ENCODE results near the gene C3orf70.
"Not testable (repeated sequence)": the region's sequence is repeated elsewhere in the genome, so short reads cannot be mapped to it uniquely, and the experiment has no call there.

The C3orf70 gene

DNA sequence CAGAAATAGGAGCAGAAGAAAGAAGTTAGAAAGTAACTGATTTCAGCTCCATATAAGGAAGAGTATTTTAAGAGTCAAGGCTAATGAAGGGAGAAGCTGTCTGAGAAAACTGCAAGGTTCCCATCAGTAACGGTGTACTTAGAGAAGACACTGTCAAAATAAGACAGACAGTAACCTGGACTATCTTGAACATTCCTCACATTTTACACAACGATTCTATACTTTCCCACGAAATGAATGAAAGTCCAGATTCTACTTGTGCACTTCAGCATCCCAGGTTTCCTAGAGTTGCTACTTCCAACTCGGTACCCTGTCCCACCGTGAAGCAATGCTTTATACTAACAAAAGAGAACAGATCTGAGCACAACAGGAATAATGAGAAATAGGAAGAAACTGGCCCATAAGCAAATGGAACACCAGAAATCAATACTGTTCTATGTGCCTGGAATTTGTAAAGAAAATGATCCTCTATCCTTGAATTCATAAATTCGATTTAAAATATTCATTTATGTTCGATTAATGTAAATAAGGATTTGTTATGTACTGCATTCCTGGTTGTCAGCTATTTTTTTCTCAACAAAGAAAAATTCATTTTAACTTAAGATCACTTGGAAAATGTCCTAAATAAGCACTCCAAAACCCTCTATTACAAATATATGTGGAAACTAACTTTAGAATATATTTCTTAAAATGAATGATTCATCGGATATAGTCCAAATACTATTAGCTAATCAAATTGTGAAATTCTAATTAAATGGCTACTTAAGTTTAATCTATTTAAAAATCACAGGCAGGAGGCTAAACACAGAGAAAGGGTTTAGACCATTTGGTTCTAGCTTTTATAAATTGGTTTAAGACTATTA is 1.5 kb downstream of the C3orf70 start:
- DNase-seq (no peak), ATAC-seq (no peak)

DNA sequence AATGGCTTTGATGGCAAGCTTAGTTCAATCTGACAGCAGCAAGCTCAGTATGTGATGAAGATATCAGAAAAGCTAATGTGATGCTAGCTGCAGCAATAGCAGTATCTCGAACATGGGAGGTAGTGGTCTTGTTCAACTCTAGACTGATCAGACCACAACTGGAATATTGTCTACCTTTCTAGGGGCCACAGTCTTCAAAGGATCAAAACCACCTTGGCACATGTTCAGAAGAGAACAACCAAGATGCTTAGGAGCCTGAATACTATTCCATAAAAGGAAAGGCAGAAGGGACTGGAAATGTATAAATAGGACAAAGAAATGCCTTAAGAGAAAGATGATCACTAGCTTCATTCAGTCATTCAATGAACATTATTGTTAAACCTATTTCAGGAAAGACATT is 2.3 kb downstream of the C3orf70 start:
- ATAC-seq: no peak
- no peak for DNase-seq

DNA sequence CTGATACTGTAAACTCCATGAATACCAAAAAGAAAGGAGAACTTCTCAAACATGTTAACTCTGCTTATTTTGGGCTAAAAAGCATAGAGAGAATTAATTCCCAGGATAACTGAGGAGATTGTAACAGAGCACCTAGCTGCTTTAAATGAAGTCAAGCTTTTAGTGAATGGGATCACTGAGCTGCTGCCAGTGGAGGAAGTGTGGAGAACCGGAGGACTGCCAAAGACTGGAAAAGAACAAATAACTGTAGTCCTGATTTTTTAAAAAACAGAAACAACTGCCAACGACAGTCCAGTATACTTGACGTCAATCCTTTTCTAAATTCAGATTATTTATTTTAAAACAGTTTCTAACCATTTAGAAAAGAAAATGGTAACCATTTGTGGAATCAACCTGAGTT is 3.3 kb downstream of the C3orf70 start:
- DNase-seq (no peak), ATAC-seq (no peak)

DNA sequence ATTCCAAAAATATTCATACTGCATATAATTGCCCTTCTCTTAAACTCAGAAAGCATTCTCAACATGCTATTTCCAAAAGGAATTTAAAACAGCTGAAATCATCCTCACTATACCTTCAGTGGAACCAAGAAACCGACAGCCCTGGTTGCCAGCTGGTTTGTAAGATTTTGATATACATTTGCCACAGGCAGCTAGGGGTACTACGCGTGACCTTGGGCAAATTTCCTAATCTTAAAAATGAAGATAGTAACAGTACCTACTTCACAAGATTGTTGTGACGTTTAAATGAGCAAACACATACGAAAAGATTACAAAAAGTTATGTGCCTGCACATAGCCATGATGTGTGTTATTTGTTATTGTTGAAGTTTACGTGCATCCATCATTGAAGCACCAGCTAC is 7.3 kb downstream of the C3orf70 start:
- DNase-seq: no peak
- no peak for ATAC-seq

DNA sequence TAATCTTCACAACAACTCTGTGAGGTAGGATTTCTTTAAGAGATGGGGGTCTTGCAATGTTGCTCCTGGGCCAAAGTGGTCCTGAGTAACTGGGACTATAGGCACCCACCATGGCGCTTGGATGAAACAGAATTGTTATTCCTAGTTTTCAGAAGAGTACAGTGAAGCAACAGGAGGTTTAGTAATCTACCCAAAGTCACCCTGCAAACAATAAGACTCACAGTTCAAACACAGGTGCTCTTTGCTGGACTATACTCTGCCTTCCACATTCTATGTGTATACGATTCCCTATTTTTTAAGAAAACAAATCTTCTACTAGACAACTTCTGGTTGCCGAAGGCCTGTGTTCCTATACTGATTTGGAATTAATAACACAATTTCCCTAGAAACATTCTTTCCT is 8.1 kb downstream of the C3orf70 start:
- no peak for DNase-seq
- no peak for ATAC-seq

DNA sequence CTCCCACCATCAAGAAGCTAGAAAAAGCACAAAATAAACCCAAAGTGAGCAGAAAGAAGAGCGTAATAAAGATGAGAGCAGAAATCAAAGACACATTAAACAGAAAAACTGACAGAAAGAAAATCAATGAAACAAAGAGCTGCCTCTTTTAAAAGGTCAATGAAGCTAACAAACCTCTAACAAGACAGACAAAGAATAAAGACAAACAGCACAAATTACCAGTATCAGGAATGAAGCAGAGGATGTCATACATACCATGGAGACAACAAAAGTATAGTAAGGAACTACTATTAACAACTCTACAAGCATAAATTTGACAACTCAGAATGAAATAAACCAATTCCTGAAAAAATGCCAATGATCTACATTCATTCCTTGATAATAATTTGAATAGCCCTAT is 15.0 kb downstream of the C3orf70 start:
- ATAC-seq (no peak), DNase-seq (no peak)

DNA sequence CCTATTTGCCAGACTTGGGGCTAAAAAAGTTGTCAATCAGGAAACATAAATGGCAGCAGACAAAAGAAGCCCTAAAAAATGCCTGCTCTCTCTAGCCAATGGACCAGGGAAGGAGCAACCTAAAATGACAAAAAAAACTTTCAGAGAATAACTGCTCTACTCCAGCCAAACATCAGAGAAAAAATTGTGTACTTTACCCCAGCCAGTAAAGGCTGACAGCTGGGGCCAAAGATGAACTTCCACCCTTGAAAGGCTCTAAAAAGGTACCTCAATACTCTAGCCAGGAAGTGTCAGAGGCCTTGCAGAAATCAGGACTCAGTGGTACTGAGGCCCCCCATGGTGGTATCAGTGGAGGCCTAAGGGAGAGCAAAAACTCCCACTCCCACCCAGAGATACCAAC is 18.4 kb downstream of the C3orf70 start:
- no peak for DNase-seq
- ATAC-seq: no peak

DNA sequence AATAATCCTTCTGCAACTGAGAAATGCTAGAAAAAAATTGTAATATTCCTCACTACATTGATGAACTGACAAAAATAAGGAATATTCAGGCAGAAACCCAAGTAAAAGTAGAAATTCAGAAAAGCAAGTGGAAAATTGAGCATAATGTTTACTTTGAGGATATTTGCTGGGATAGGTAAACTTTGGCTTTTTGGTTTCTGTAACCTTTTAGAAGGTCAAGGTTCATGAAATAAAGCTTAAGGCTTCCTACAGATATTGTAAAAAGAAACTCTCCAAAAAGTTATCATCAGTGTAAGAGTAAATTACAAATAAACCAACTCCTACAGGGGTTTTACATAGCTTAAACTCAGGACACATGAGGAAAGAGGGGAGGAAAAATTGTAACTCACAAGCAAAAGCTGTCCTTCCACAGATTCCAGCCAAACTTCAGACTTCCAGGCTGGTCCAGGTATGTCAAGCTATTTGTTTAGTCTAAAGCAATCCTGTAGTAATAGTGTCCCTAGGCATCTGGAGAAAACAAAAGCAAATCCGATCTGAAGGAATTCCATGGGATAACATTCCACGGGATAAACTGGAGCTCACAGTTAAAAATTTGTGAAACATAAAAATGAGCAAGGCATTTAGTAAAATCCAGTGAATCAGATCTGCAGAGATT is 21.1 kb downstream of the C3orf70 start:
- no peak for DNase-seq
- no peak for ATAC-seq

DNA sequence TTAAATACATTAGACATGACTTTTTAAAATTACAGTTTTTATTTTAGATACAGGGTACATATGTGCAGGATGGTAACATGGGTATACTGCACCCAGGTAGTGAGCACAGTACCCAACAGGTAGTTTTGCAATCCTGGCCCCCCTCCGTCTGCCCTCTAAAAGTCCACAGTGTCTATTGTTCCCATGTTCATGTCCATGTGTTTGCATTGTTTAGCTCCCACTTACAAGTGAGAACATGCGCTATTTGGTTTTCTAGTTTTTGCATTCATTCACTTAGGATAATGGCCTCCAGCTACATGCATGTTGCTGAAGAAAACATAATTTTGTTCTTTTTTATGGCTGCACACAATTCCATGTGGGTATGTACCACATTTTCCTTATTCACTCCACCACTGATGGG is 23.8 kb downstream of the C3orf70 start:
- no peak for ATAC-seq
- no peak for DNase-seq

DNA sequence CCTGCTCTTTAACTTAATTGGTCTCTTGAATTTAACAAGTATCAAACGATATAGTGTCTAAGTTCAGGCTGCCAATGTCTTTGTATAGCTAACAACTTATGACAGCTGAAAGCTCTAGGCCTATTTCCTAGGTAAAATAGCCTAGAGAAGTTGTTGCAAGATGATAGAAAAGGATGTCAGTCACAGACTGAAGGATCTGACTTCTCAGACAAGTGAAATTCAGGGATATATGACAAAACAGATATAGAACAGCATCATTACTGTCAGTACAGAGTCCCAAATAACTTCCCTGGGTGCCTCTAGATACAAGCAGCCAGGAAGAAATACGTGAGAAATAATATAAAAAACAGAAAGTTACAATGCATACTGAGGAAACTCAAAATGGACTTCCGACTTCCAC is 26.7 kb downstream of the C3orf70 start:
- no peak for ATAC-seq
- DNase-seq: no peak

DNA sequence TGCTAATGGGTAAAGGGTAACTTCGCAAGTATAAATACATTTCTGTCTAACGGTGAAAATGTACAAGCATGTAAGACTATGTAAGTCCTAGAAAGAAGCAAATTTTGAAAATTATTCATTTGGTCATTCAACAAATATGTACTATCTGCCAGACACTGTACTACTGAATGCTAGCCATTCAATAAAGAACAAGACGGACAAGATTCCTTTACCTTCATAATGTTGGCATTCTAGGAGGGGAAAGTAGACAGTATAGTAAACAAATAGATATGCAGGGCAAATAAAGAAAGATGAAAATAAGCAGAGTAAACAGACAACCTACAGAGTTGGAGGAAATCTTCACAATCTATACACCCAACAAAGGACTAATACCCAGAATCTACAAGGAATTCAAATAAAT is 32.7 kb downstream of the C3orf70 start:
- ATAC-seq (no peak), DNase-seq (no peak)

DNA sequence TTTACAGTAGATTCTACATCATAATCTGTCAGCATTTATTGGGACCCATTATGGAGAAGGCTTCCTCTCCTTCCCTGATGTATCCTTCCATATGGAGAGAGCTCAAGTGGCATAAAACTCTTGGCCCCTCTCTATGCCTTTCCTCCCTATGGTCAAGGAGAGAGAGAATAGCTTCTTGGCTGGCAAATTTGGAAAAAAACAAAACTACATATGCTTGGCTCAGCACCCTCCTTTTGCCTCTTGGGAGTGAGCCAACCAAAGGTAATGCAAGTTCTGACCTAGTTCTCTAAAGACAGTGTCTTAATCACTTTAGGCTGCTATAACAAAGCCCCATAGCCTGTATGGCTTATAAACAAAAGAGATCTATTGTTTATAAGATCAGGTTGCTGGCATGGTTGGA is 37.5 kb downstream of the C3orf70 start:
- no peak for ATAC-seq

DNA sequence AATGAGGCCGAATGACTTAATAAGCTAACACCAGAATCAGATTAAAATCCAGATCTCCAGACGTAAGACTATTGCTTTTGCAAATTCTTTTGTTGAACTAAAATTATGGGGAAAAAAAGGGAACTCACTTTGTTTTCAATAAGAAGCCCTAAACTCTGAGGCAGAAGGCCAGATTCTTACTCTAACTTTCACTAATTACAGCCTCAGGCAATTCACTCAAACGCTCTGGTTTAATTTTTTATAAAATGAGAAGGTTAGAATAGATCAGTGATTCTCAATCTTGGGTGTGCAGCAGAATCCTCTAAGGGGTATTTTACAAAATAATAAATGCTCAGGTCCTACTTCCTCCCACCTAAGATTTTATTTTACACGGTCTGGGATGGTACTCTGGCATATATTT is 38.1 kb downstream of the C3orf70 start:
- ATAC-seq: no peak
- no peak for DNase-seq

More for the DNA sequence above, 37.5 kb downstream of the C3orf70 start:
- DNase-seq: no peak

DNA sequence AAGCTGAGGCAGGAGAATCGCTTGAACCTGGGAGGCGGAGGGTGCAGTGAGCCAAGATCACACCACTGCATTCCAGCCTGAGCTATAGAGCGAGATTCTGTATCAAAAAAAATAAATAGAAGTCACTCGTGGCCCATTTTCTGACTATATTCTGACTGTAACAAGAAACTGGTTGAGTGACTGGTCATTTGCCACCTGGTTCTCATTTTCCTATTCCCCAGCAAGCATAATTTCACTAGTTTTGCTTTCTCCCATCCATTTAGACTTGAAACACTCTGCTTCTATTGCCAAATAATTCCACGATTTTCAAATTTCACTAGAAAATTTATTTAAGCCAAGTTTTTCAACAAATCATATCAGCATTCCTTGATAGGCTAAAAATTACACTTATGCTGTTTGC is 40.7 kb downstream of the C3orf70 start:
- ATAC-seq (no peak), DNase-seq (no peak)

DNA sequence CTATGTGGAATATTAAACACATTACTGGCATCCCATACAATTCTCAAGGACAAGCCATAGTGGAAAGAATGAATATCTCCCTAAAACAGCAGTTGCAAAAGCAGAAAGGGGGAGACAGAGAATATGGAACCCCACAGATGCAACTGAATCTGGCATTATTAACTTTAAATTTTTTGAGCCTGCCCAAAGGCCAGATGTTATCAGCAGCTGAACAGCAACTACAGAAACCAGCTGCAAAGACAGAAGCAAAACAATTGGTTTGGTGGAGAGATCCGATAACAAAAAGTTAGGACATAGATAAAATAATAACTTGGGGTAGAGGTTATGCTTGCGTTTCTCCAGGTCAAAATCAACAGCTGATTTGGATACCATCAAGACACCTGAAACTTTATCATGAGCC is 43.8 kb downstream of the C3orf70 start:
- not testable (repeated sequence) for ATAC-seq

DNA sequence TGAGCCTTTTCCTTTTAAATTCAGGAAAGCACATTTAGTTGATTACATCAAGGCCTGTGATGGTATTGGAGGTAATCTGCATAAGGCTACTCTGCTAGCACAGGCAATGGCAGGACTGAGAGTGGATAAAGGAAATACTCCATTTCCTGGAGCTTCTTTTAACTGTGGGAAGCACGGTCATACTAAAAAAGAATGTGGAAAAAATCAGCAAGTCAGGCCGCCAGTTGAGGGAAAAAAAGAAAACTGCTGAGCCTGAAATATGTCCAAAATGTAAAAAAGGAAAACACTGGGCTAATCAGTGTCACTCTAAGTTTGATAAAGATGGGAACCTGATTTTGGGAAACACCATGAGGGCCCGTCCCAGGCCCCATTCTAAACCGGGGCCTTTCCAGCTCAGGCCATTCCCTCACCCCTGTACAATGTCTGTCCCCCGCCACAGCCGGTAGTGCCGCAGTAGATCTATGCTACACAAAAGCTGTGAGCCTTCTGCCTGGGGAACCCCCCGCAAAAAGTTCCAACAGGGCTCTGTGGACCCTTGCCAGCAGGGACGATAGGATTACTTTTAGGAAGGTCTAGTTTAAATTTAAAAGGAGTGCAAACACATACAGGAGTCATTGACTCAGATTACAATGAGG is 46.5 kb downstream of the C3orf70 start:
- ATAC-seq, DNase-seq: not testable (repeated sequence)

More for the DNA sequence above, 43.8 kb downstream of the C3orf70 start:
- DNase-seq: not testable (repeated sequence)

DNA sequence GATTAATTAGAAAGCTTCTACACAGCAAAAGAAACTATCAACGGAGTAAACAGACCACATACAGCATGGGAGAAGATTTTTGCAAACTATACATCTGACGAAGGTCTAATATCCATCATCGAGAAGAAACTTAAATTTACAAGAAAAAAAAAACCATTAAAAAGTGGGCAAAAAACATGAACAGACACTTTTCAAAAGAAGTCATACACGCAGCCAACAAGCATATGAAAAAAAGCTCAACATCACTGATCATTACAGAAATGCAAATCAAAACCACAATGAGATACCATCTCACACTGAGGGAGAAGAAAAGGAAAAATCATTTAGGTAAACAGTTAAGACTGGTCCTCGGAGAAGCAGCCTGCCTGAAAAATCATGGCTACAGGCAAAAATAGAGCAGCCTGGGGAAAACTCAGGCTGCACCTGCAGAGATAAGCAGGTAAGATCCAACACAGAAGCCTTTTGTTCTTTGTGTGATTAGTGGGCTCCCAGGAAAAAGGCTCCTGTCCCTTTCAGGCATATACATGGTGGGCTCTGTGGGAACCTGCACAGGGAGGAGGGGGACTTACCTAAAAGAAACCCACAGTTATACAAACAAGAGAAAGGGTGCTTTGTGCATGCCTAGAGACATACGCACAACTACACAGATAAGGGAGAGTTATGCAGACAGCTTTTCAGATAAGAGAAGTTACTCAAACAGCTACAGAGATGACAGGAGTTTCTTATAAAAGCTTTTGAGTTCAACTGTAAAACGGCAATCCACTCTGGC is 49.3 kb downstream of the C3orf70 start:
- DNase-seq: no peak
- no peak for ATAC-seq

DNA sequence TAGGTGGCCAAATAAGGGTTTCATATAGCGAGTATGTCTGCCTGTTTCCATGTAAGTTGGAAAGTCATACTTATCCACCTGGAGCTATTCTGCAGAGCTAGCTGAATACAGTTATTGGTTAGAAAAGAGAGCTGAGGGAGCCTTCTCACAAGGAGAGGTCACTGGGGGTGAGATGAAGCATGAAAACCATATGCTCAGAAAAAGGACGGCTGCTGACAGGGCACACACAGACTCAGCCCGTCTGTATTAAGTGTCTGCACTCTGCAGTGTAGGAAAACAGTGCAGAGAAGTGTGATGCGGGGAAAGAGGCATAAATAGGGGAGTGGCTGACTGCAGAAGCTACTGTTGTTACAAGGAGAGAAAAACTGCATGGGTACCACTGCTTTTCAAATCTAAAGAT is 58.2 kb downstream of the C3orf70 start:
- no peak for ATAC-seq
- DNase-seq: no peak

DNA sequence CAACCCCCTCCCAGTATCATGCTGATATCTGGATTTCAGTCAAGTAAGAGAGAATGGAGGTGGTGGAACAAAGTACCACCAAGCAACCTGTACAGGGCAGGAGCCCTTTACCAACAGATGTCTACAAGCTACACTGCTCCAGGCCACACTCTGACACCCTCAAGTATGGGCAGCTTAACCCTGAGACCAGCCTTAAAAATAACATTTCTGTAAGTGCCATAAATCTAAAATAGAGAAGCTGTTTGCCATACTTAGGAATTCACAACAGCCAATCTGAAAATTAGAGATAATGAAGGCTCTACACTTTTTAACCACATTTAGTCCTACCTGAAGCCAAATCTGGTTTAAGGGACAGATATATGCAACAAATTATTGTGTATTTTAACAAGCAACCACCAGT is 59.7 kb downstream of the C3orf70 start:
- no peak for DNase-seq

DNA sequence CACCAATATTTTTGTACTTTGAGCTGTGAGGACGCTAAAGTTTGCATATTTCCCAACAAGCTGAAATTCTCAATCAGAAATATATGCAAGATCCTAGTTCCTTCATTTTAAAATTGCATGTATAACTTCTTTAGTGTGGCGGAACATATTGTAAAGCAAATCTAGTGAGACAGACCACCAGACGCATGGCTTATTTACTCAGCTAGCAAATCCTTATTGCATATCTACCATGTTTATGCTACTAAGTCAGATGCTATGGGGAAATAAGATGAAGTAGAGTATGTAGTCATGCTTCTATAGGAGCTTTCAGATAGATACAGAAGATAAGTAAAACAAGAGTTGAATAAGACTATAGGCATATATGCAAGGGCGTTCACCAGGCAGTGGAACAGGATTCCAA is 62.0 kb downstream of the C3orf70 start:
- ATAC-seq: no peak
- DNase-seq: no peak

More for the DNA sequence above, 59.7 kb downstream of the C3orf70 start:
- ATAC-seq: no peak

DNA sequence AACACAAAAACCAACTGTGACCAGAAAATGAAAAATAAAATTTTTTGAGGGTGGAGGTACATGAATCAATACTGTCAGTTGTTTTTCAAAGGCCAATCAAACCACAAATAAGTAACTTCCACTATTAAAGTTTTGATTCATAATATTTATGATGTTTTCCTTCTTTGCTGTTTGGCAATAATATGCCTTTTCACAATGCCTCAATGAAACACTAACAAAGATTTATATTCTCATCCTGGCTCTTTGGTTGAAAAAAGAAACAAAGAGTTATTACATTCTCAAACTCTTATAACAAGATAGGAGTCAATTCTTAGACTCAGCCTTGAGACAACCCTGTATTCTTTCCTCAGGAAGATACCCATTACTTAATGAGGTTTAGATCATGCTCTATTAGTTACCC is 63.1 kb downstream of the C3orf70 start:
- no peak for DNase-seq
- no peak for ATAC-seq

DNA sequence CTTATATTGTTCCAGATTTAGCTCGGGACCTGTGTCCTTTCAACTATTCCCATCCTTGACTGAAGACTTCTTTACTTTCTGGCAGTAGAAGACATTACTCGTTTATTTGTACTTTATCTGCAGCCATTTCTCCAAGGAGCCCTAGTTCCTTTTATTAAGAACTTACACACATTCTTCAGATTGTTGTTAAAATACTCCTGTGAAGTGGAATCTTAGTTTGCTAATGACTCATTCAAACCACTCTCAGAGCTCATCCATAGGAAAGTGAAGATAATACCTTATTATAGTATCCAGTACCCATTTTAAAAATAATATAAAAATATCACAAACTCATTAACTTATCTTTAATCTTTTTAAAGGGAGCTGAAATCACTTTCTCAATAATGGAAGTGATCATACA is 63.5 kb downstream of the C3orf70 start:
- ATAC-seq (no peak), DNase-seq (no peak)

DNA sequence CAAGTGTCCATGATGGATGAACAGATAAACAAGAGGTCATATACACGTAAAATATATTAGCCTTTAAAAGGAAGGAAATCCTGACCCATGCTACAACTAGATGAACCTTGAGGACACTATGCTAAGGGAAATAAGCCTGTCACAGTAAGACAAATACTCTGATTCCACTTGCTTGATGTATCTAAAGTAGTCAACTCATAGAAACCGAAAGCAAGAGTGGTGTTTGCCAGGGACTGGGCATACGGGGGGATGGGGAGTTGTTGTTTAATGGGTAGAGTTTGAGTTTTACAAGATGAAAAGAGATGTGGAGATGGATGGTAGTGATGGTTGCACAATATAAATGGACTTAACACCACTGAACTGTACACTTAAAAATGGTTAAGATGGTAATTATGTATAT is 65.4 kb downstream of the C3orf70 start:
- DNase-seq: no peak
- ATAC-seq: no peak

Data from stimulated activated naive CD8-positive, alpha-beta T cell treated with anti-CD3 and anti-CD28 coated beads, Interleukin-15, Interleukin-2, amounts not matched to agents 100 U/mL and 50 U/mL, for 24 hours (primary cell).